ENCODE data around the gene SCN9A. TPM values are rescaled to one million over a fixed set of nuclear protein-coding genes. Genes with fewer than 3 reads are reported as not detected.

SCN9A gene
- total RNA-seq, 2 experiments from 2014 or later = 0.14 to 0.17 TPM

GRCh38 chr2:166394245-166394644, 18.5 kb upstream of the SCN9A start:
- ChIA-PET POLR2A (no interaction called here), CTCF (no interaction called here)
- peaks cover 5% of the 10 kb centered on the region for H3K27me3 Mint-ChIP-seq
- no peak overlapping the region for H3K27ac Mint-ChIP-seq
- no peak overlapping the region for H3K4me3 ChIP-seq (ENCODE audit: low read length)
- H3K4me3 Mint-ChIP-seq = no peak overlapping the region
- no peak for TF ChIP-seq CTCF (IDR thresholded peaks at IDR 0.05)
- H3K4me1 ChIP-seq (ENCODE audit: insufficient read depth, low read length) = no peaks in the 10 kb centered on the region
- no peak overlapping the region for H3K27ac ChIP-seq (ENCODE audit: low read depth in 1 of 2, low read length in 2 of 2)
- H3K4me1 Mint-ChIP-seq (ENCODE audit: low read depth) = no peaks in the 10 kb centered on the region
- H3K27me3 ChIP-seq (ENCODE audit: control insufficient read depth in 1 of 2, insufficient read depth in 2 of 2, low read length in 2 of 2) = no peaks in the 10 kb centered on the region
- H3K36me3 ChIP-seq (ENCODE audit: insufficient read depth, low read length) = no peaks in the 10 kb centered on the region
- no peaks in the 10 kb centered on the region for H3K36me3 Mint-ChIP-seq (ENCODE audit: low read depth)
- no peak for ATAC-seq (ENCODE audit: poor library complexity)
- H3K9me3 ChIP-seq (ENCODE audit: control insufficient read depth in 1 of 2, insufficient read depth in 1 of 2, low read length in 2 of 2) = no peaks in the 10 kb centered on the region
- intact Hi-C loops (cut with DNase I, micrococcal nuclease) = no loop called here
- peaks cover 6% of the 10 kb centered on the region for H3K9me3 Mint-ChIP-seq
- DNase-seq = no peak

- no peak for TF ChIP-seq CTCF (IDR thresholded peaks at IDR 0.05)
- Histone ChIP-seq H3K9me3 (ENCODE audit: control insufficient read depth in 1 of 2, insufficient read depth in 1 of 2, low read length in 2 of 2) (no peaks in the 10 kb centered on the region), H3K4me1 (ENCODE audit: insufficient read depth, low read length) (no peaks in the 10 kb centered on the region), H3K27ac (ENCODE audit: low read depth in 1 of 2, low read length in 2 of 2) (no peak overlapping the region), H3K4me3 (ENCODE audit: low read length) (no peak overlapping the region), H3K36me3 (ENCODE audit: insufficient read depth, low read length) (no peaks in the 10 kb centered on the region), H3K27me3 (ENCODE audit: control insufficient read depth in 1 of 2, insufficient read depth in 2 of 2, low read length in 2 of 2) (no peaks in the 10 kb centered on the region)
- no peaks in the 10 kb centered on the region for H3K4me1 Mint-ChIP-seq (ENCODE audit: low read depth)
- no peak for ATAC-seq (ENCODE audit: poor library complexity)
- H3K4me3 Mint-ChIP-seq = no peak overlapping the region
- peaks cover 6% of the 10 kb centered on the region for H3K9me3 Mint-ChIP-seq
- H3K27me3 Mint-ChIP-seq = peaks cover 5% of the 10 kb centered on the region
- no peak for DNase-seq
- H3K36me3 Mint-ChIP-seq (ENCODE audit: low read depth) = no peaks in the 10 kb centered on the region
- POLR2A ChIA-PET = no interaction called here
- intact Hi-C loops (cut with DNase I, micrococcal nuclease) = no loop called here
- CTCF ChIA-PET = no interaction called here
- no peak overlapping the region for H3K27ac Mint-ChIP-seq
These were observed 17.3 kb upstream of the SCN9A start for GRCh38 chr2:166393008-166393407.

- TF ChIP-seq CTCF (IDR thresholded peaks at IDR 0.05) = no peak
- CTCF ChIA-PET = no interaction called here
- no peaks in the 10 kb centered on the region for H3K27me3 Mint-ChIP-seq
These were observed 12.8 kb upstream of the SCN9A start for GRCh38 chr2:166388481-166389070.

More at GRCh38 chr2:166388481-166389070, 12.8 kb upstream of the SCN9A start:
- no peak for DNase-seq
- no peak overlapping the region for H3K27ac Mint-ChIP-seq
- no peak overlapping the region for H3K4me3 ChIP-seq (ENCODE audit: low read length)
- no peak overlapping the region for H3K27ac ChIP-seq (ENCODE audit: low read depth in 1 of 2, low read length in 2 of 2)
- H3K27me3 ChIP-seq (ENCODE audit: control insufficient read depth in 1 of 2, insufficient read depth in 2 of 2, low read length in 2 of 2) = no peaks in the 10 kb centered on the region
- no peaks in the 10 kb centered on the region for H3K9me3 ChIP-seq (ENCODE audit: control insufficient read depth in 1 of 2, insufficient read depth in 1 of 2, low read length in 2 of 2)
- H3K36me3 Mint-ChIP-seq (ENCODE audit: low read depth) = no peaks in the 10 kb centered on the region
- no peaks in the 10 kb centered on the region for H3K36me3 ChIP-seq (ENCODE audit: insufficient read depth, low read length)
- H3K4me3 Mint-ChIP-seq = no peak overlapping the region
- ATAC-seq (ENCODE audit: poor library complexity) = no peak
- H3K9me3 Mint-ChIP-seq = no peaks in the 10 kb centered on the region
- intact Hi-C loops (cut with DNase I, micrococcal nuclease) = no loop called here
- POLR2A ChIA-PET = no interaction called here
- H3K4me1 Mint-ChIP-seq (ENCODE audit: low read depth) = no peaks in the 10 kb centered on the region
- no peaks in the 10 kb centered on the region for H3K4me1 ChIP-seq (ENCODE audit: insufficient read depth, low read length)

All from CD4-positive, alpha-beta T cell (primary cell).